Measurements from ENCODE around the gene ECE2. TPM values are rescaled to one million over a fixed set of nuclear protein-coding genes. Genes with fewer than 3 reads are reported as not detected.
"Not testable (repeated sequence)": the region's sequence is repeated elsewhere in the genome, so short reads cannot be mapped to it uniquely, and the experiment has no call there.

Gene ECE2
- total RNA-seq, 3 donors from 2014 or later (not counting 1 experiment from before 2014, with no cell fraction given) = not detected

- H3K27me3 Mint-ChIP-seq (ENCODE audit: low read depth in 2 of 2) = peaks cover 3 to 19% of the 10 kb centered on the region in 2 donors
- H3K9me3 Mint-ChIP-seq = no peaks in the 10 kb centered on the region
- DNase-seq = peak in 1 of 2 donors; percentile 49
- H3K27ac Mint-ChIP-seq = peak overlapping the region in 1 of 2 donors; percentile 45
- Histone ChIP-seq H3K9me3 (ENCODE audit: control insufficient read depth, insufficient read depth, low read length) (no peaks in the 10 kb centered on the region), H3K36me3 (ENCODE audit: control insufficient read depth, insufficient read depth, low read length) (no peaks in the 10 kb centered on the region), H3K4me1 (ENCODE audit: control insufficient read depth, insufficient read depth, low read length) (peaks cover 29% of the 10 kb centered on the region), H3K4me3 (ENCODE audit: low read length) (peak overlapping the region; percentile 28), H3K27ac (ENCODE audit: low read length) (no peak overlapping the region), H3K27me3 (ENCODE audit: control insufficient read depth, insufficient read depth, low read length) (peaks cover 20% of the 10 kb centered on the region)
- peak overlapping the region; percentile 78 for H3K4me3 Mint-ChIP-seq
- H3K4me1 Mint-ChIP-seq = peaks cover 18 to 28% of the 10 kb centered on the region in 2 donors
- ATAC-seq = peak; percentile 36 to 42 (median 42)
- TF ChIP-seq CTCF (IDR thresholded peaks at IDR 0.05) = no peak
- intact Hi-C loops (cut with micrococcal nuclease) = no loop called here
- H3K36me3 Mint-ChIP-seq = no peaks in the 10 kb centered on the region
- WGBS (ENCODE audit: insufficient coverage) = 5% methylated on average over 62 of the region's 66 CpGs
These were observed 13.7 kb upstream of the ECE2 start for GRCh38 chr3:184261854-184262763.

DNA sequence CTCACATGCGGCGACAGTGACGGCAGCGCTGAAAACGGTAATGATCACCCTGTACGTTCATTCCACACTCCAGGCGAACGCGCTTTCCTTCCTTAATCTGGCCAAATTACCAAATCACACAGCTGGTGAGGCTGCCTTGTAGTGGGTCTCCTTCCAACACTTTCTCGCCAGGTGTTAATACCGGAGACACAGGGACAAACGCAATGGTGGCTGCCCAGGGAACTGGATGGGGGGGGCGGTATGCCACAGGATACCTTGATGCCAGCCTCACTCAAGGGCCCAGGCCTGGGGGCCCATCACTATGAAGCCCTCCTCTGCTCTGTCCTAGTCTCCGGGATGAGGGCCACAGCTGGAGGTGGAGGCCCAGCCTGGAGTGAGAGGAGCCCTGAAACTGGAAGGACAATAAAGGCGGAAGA lies 13.1 kb upstream of the ECE2 start:
- Mint-ChIP-seq H3K4me1 (peaks cover 18 to 28% of the 10 kb centered on the region in 2 donors), H3K27me3 (ENCODE audit: low read depth in 2 of 2) (peaks cover 10 to 24% of the 10 kb centered on the region in 2 donors), H3K27ac (no peak overlapping the region), H3K9me3 (no peaks in the 10 kb centered on the region), H3K4me3 (peak overlapping the region; percentile 66), H3K36me3 (no peaks in the 10 kb centered on the region)
- Histone ChIP-seq H3K36me3 (ENCODE audit: control insufficient read depth, insufficient read depth, low read length) (no peaks in the 10 kb centered on the region), H3K27ac (ENCODE audit: low read length) (no peak overlapping the region), H3K27me3 (ENCODE audit: control insufficient read depth, insufficient read depth, low read length) (peaks cover 20% of the 10 kb centered on the region), H3K4me3 (ENCODE audit: low read length) (no peak overlapping the region), H3K9me3 (ENCODE audit: control insufficient read depth, insufficient read depth, low read length) (no peaks in the 10 kb centered on the region), H3K4me1 (ENCODE audit: control insufficient read depth, insufficient read depth, low read length) (peaks cover 29% of the 10 kb centered on the region)
- 26% methylated on average over 15 of the region's 15 CpGs for WGBS (ENCODE audit: insufficient coverage)
- no peak for TF ChIP-seq CTCF (IDR thresholded peaks at IDR 0.05)
- DNase-seq (no peak), ATAC-seq (no peak)
- intact Hi-C loops (cut with micrococcal nuclease) = no loop called here

GRCh38 chr3:184267249-184267648 lies 8.6 kb upstream of the ECE2 start:
- H3K36me3 ChIP-seq (ENCODE audit: control insufficient read depth, insufficient read depth, low read length) = not testable (repeated sequence)
- no CpG with 5 or more reads among the region's 1 CpG for WGBS (ENCODE audit: insufficient coverage)

GRCh38 chr3:184272269-184272668 lies 3.6 kb upstream of the ECE2 start:
- Mint-ChIP-seq H3K4me1 (peaks cover 0 to 6% of the 10 kb centered on the region in 2 donors), H3K27ac (no peak overlapping the region), H3K9me3 (no peaks in the 10 kb centered on the region), H3K36me3 (no peaks in the 10 kb centered on the region), H3K27me3 (ENCODE audit: low read depth in 2 of 2) (peaks cover 31 to 47% of the 10 kb centered on the region in 2 donors), H3K4me3 (no peak overlapping the region)
- ATAC-seq (no peak), DNase-seq (no peak)
- WGBS (ENCODE audit: insufficient coverage) = 23% methylated on average over 1 of the region's 1 CpG
- H3K9me3 ChIP-seq (ENCODE audit: control insufficient read depth, insufficient read depth, low read length) = no peaks in the 10 kb centered on the region
- TF ChIP-seq CTCF (IDR thresholded peaks at IDR 0.05) = no peak
- no peaks in the 10 kb centered on the region for H3K36me3 ChIP-seq (ENCODE audit: control insufficient read depth, insufficient read depth, low read length)
- peaks cover 16% of the 10 kb centered on the region for H3K27me3 ChIP-seq (ENCODE audit: control insufficient read depth, insufficient read depth, low read length)
- no peak overlapping the region for H3K27ac ChIP-seq (ENCODE audit: low read length)
- intact Hi-C loops (cut with micrococcal nuclease) = no loop called here
- no peaks in the 10 kb centered on the region for H3K4me1 ChIP-seq (ENCODE audit: control insufficient read depth, insufficient read depth, low read length)
- no peak overlapping the region for H3K4me3 ChIP-seq (ENCODE audit: low read length)

More at GRCh38 chr3:184267249-184267648, 8.6 kb upstream of the ECE2 start:
- H3K9me3 Mint-ChIP-seq; H3K9me3 ChIP-seq (ENCODE audit: control insufficient read depth, insufficient read depth, low read length); intact Hi-C loops (cut with micrococcal nuclease); ATAC-seq; H3K36me3 Mint-ChIP-seq; H3K4me3 ChIP-seq (ENCODE audit: low read length); H3K27ac Mint-ChIP-seq; H3K27ac ChIP-seq (ENCODE audit: low read length); H3K4me1 Mint-ChIP-seq; H3K4me3 Mint-ChIP-seq; DNase-seq; H3K4me1 ChIP-seq (ENCODE audit: control insufficient read depth, insufficient read depth, low read length): not testable (repeated sequence)
- H3K27me3 Mint-ChIP-seq (ENCODE audit: low read depth in 2 of 2) = peaks cover 21 to 25% of the 10 kb centered on the region in 2 donors
- H3K27me3 ChIP-seq (ENCODE audit: control insufficient read depth, insufficient read depth, low read length) = peaks cover 16% of the 10 kb centered on the region

Data from natural killer cell (primary cell).